HepG2 (cell line): ENCODE data around the gene HYAL2. TPM values are rescaled to one million over a fixed set of nuclear protein-coding genes. Genes with fewer than 3 reads are reported as not detected.
A peak's percentile ranks its signal among the peaks of the same experiment; 100 is the strongest.

Experiments used
- ARHGAP35 ChIP-seq: sonication (generic); formaldehyde crosslinking; IDR thresholded peaks from 2 replicates; pipeline ENCODE4 v1.9.0; 2022; ENCODE audit warnings: mild to moderate bottlenecking, inconsistent platforms, moderate library complexity, missing genetic modification reagents, borderline replicate concordance
- EEA1 ChIP-seq: sonication (generic); formaldehyde crosslinking; IDR thresholded peaks from 2 replicates; pipeline ENCODE4 v1.5.1; 2020; ENCODE audit warnings: mild to moderate bottlenecking, missing genetic modification reagents, borderline replicate concordance
- GLI4 ChIP-seq: sonication (generic); formaldehyde crosslinking; IDR thresholded peaks from 2 replicates; pipeline ENCODE4 v1.5.1; 2020; ENCODE audit warnings: missing genetic modification reagents, mild to moderate bottlenecking, moderate library complexity, borderline replicate concordance
- GTF2F1 ChIP-seq: fragments of 150-350 bp; IDR thresholded peaks from 2 replicates; pipeline ENCODE4 v1.6.1; 2014; ENCODE audit warnings: low read length
- HIC2 ChIP-seq: sonication (generic); formaldehyde crosslinking; IDR thresholded peaks from 2 replicates; pipeline ENCODE4 v1.9.0; 2022; ENCODE audit warnings: low read depth, missing genetic modification reagents
- HNRNPH1 ChIP-seq: fragments of 200-400 bp; formaldehyde crosslinking; optimal IDR thresholded peaks from 2 replicates; pipeline ENCODE3; 2017; ENCODE audit warnings: mild to moderate bottlenecking, low read depth, low read length
- MBNL3 ChIP-seq: fragments of 250-450 bp; sonication (Bioruptor Pico); conservative IDR thresholded peaks from 2 replicates; pipeline ENCODE4 v1.8.0; 2022; ENCODE audit warnings: mild to moderate bottlenecking, inconsistent platforms
- MLX ChIP-seq: IDR thresholded peaks from 2 replicates; pipeline ENCODE4 v1.6.1; 2016
- MZF1 ChIP-seq: sonication (generic); formaldehyde crosslinking; IDR thresholded peaks from 2 replicates; pipeline ENCODE4 v1.8.1; 2023; ENCODE audit warnings: mild to moderate bottlenecking, missing genetic modification reagents, borderline replicate concordance
- NBN ChIP-seq: fragments of 450-650 bp; conservative IDR thresholded peaks from 2 replicates; pipeline ENCODE4 v1.6.1; 2017
- NR1H2 ChIP-seq: sonication (generic); formaldehyde crosslinking; IDR thresholded peaks from 2 replicates; pipeline ENCODE4 v1.8.1; 2022; ENCODE audit warnings: low read depth, missing genetic modification reagents, borderline replicate concordance
- NR2F2 ChIP-seq: IDR thresholded peaks from 2 replicates; pipeline ENCODE4 v1.6.1; 2012; ENCODE audit warnings: low read depth, inconsistent platforms, borderline replicate concordance
- PHF5A ChIP-seq: IDR thresholded peaks from one replicate; pipeline ENCODE4 v1.6.1; 2018; ENCODE audit warnings: low read depth, missing genetic modification reagents; ENCODE audit not compliant: unreplicated experiment
- RARA ChIP-seq: IDR thresholded peaks from 2 replicates; pipeline ENCODE4 v1.6.1; 2016; ENCODE audit warnings: missing genetic modification reagents, missing compliant biosample characterization
- RBM22 ChIP-seq: fragments of 200-400 bp; formaldehyde crosslinking; optimal IDR thresholded peaks from 2 replicates; pipeline ENCODE3; 2017; ENCODE audit warnings: mild to moderate bottlenecking, low read length, moderate library complexity
- SMARCE1 ChIP-seq: fragments of 450-650 bp; IDR thresholded peaks from 2 replicates; pipeline ENCODE4 v1.6.1; 2017; ENCODE audit warnings: borderline replicate concordance
- ZBTB7B ChIP-seq: sonication (generic); formaldehyde crosslinking; IDR thresholded peaks from 2 replicates; pipeline ENCODE4 v1.4.0; 2020; ENCODE audit warnings: missing genetic modification reagents
- ZFP36L2 ChIP-seq: sonication (generic); formaldehyde crosslinking; IDR thresholded peaks from 2 replicates; pipeline ENCODE4 v1.4.0; 2020; ENCODE audit warnings: missing genetic modification reagents
- ZKSCAN5 ChIP-seq: sonication (generic); formaldehyde crosslinking; IDR thresholded peaks from 2 replicates; pipeline ENCODE4 v1.5.1; 2020; ENCODE audit warnings: mild to moderate bottlenecking, missing genetic modification reagents
- ZNF564 ChIP-seq: sonication (generic); formaldehyde crosslinking; IDR thresholded peaks from 2 replicates; pipeline ENCODE4 v1.8.1; 2023; ENCODE audit warnings: mild to moderate bottlenecking, missing genetic modification reagents
- polyA plus RNA-seq, 8 experiments: library from polyadenylated mRNA; depleted of rRNA in 3 of 8; stranded (reverse) in 7 of 8; unstranded in 1 of 8; fragments of >200 nt; fragmentation: Illumina TruSeq in 4 of 8; extraction: Trizol in 4 of 8; gene quantifications; 2 replicates each; pipeline versions ENCODE4 v1.2.1 to v1.2.3, GENCODE V29; 2011 to 2016; ENCODE audit warnings: low read depth in 4 of 8, missing spikeins in 1 of 8, mixed read lengths in 1 of 8; ENCODE audit not compliant: insufficient read depth in 1 of 8
- total RNA-seq, 5 experiments: library from RNA; depleted of rRNA; stranded (reverse); fragments of >200 nt; fragmentation: Illumina TruSeq; extraction: Trizol; gene quantifications; 2 replicates each; pipeline ENCODE4 v1.2.3, GENCODE V29; 2016; ENCODE audit warnings: low read depth in 1 of 5
- TF ChIP-seq, protein P1 (sequence below): sonication (generic); formaldehyde crosslinking; conservative IDR thresholded peaks from 2 replicates; pipeline ENCODE4 v1.4.0; 2020; ENCODE audit warnings: missing genetic modification reagents
- TF ChIP-seq, protein P2 (sequence below): sonication (generic); formaldehyde crosslinking; IDR thresholded peaks from 2 replicates; pipeline ENCODE4 v1.5.1; 2020; ENCODE audit warnings: missing genetic modification reagents, mild to moderate bottlenecking, borderline replicate concordance
- TF ChIP-seq, protein P3 (sequence below): sonication (generic); formaldehyde crosslinking; IDR thresholded peaks from 2 replicates; pipeline ENCODE4 v1.4.0; 2020; ENCODE audit warnings: missing genetic modification reagents

The HYAL2 gene
- total and polyA plus RNA-seq, 2 of the 13 experiments (the other 11 are each of a cell fraction or from before 2014, with no cell fraction given), result 76.2 to 102 TPM

- TF ChIP-seq NR2F2, result no peak
- TF ChIP-seq GTF2F1, result no peak
- TF ChIP-seq HIC2 (CRISPR knock-in tag), result peak; percentile 96
- TF ChIP-seq RBM22, result no peak
- TF ChIP-seq MZF1 (CRISPR knock-in tag), result no peak
- no peak for TF ChIP-seq EEA1
- no peak; the same call in 1 of the 2 replicates for TF ChIP-seq MLX (CRISPR knock-in tag)
- TF ChIP-seq GLI4 (CRISPR knock-in tag), result no peak
- TF ChIP-seq HNRNPH1, result no peak
- no peak for TF ChIP-seq SMARCE1
- TF ChIP-seq MBNL3 (CRISPR knock-in tag), result no peak
- no peak for TF ChIP-seq NR1H2 (CRISPR knock-in tag)
- TF ChIP-seq ZNF564 (CRISPR knock-in tag), result peak; percentile 61; the same call in 1 of the 2 replicates
- TF ChIP-seq, protein P1, sequence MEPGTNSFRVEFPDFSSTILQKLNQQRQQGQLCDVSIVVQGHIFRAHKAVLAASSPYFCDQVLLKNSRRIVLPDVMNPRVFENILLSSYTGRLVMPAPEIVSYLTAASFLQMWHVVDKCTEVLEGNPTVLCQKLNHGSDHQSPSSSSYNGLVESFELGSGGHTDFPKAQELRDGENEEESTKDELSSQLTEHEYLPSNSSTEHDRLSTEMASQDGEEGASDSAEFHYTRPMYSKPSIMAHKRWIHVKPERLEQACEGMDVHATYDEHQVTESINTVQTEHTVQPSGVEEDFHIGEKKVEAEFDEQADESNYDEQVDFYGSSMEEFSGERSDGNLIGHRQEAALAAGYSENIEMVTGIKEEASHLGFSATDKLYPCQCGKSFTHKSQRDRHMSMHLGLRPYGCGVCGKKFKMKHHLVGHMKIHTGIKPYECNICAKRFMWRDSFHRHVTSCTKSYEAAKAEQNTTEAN (CRISPR knock-in tag), result no peak; the same call in 1 of the 2 replicates
- no peak for TF ChIP-seq ZKSCAN5 (CRISPR knock-in tag)
- TF ChIP-seq RARA, result peak; percentile 27; the same call in 1 of the 2 replicates
- TF ChIP-seq ARHGAP35 (CRISPR knock-in tag), result no peak
- no peak for TF ChIP-seq NBN
- TF ChIP-seq ZFP36L2 (CRISPR knock-in tag), result no peak
- TF ChIP-seq PHF5A (CRISPR knock-in tag), result no peak
- TF ChIP-seq, protein P2, sequence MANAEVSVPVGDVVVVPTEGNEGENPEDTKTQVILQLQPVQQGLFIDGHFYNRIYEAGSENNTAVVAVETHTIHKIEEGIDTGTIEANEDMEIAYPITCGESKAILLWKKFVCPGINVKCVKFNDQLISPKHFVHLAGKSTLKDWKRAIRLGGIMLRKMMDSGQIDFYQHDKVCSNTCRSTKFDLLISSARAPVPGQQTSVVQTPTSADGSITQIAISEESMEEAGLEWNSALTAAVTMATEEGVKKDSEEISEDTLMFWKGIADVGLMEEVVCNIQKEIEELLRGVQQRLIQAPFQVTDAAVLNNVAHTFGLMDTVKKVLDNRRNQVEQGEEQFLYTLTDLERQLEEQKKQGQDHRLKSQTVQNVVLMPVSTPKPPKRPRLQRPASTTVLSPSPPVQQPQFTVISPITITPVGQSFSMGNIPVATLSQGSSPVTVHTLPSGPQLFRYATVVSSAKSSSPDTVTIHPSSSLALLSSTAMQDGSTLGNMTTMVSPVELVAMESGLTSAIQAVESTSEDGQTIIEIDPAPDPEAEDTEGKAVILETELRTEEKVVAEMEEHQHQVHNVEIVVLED (CRISPR knock-in tag), result no peak
- TF ChIP-seq, protein P3, sequence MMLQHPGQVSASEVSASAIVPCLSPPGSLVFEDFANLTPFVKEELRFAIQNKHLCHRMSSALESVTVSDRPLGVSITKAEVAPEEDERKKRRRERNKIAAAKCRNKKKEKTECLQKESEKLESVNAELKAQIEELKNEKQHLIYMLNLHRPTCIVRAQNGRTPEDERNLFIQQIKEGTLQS (CRISPR knock-in tag), result 0 out of 2 replicates have a peak, but pooled peaks have one; percentile 25
- TF ChIP-seq ZBTB7B (CRISPR knock-in tag), result peak; percentile 71
Observed at GRCh38 chr3:50268703-50269451, 53.7 kb downstream of the HYAL2 start, which contains the start of gene SEMA3B (continued).
